Type B pancreatic cell (in vitro differentiated cells): ENCODE data around the gene UBE2G1. TPM values are rescaled to one million over a fixed set of nuclear protein-coding genes. Genes with fewer than 3 reads are reported as not detected.

Source experiments
- DNase-seq: peaks from one replicate; pipeline ENCODE4 v3.0.0; 2021; ENCODE audit warnings: mixed read lengths; ENCODE audit not compliant: unreplicated experiment; ENCODE audit errors: extremely low spot score
- H3K27ac Mint-ChIP-seq: 2 replicates; pipeline ENCODE4 v1.8.0; 2021; ENCODE audit warnings: mild to moderate bottlenecking, mixed read lengths
- H3K27me3 Mint-ChIP-seq: 2 replicates; pipeline ENCODE4 v1.8.0; 2021; ENCODE audit warnings: mixed read lengths
- H3K36me3 Mint-ChIP-seq: 2 replicates; pipeline ENCODE4 v1.8.0; 2021; ENCODE audit warnings: mixed read lengths
- H3K4me1 Mint-ChIP-seq: one replicate; pipeline ENCODE4 v1.8.0; 2021; ENCODE audit warnings: mixed read lengths; ENCODE audit not compliant: unreplicated experiment
- H3K4me3 Mint-ChIP-seq: 2 replicates; pipeline ENCODE4 v1.8.0; 2021; ENCODE audit warnings: mild to moderate bottlenecking, mixed read lengths
- H3K9me3 Mint-ChIP-seq: 2 replicates; pipeline ENCODE4 v1.8.0; 2021; ENCODE audit warnings: mixed read lengths
- CTCF ChIP-seq: fragments of 200-600 bp; sonication (generic); conservative IDR thresholded peaks from 2 replicates; pipeline ENCODE4 v1.5.0; 2021; ENCODE audit warnings: antibody characterized with exemption, mild to moderate bottlenecking
- total RNA-seq: library from RNA; stranded (reverse); gene quantifications from 2 replicates; pipeline ENCODE4 v1.2.1, GENCODE V29; 2021; ENCODE audit warnings: low replicate concordance

Gene UBE2G1
- total RNA-seq, 1 donor from 2014 or later = 77.7 TPM

GRCh38 chr17:4221899-4222659 lies 144.4 kb downstream of the UBE2G1 start:
- H3K4me1 Mint-ChIP-seq = peaks cover 8% of the 10 kb centered on the region
- H3K27ac Mint-ChIP-seq = no peak overlapping the region

GRCh38 chr17:4221163-4221562 lies 145.3 kb downstream of the UBE2G1 start:
- Mint-ChIP-seq H3K4me3 (no peak overlapping the region), H3K4me1 (peaks cover 8% of the 10 kb centered on the region), H3K27ac (no peak overlapping the region), H3K36me3 (peaks cover 10% of the 10 kb centered on the region), H3K27me3 (no peaks in the 10 kb centered on the region), H3K9me3 (no peaks in the 10 kb centered on the region)
- TF ChIP-seq CTCF = no peak
- no peak for DNase-seq

More at GRCh38 chr17:4221899-4222659, 144.4 kb downstream of the UBE2G1 start:
- peak; percentile 57 for DNase-seq
- no peaks in the 10 kb centered on the region for H3K9me3 Mint-ChIP-seq
- no peaks in the 10 kb centered on the region for H3K27me3 Mint-ChIP-seq
- H3K4me3 Mint-ChIP-seq = no peak overlapping the region
- H3K36me3 Mint-ChIP-seq = peaks cover 10% of the 10 kb centered on the region
- no peak for TF ChIP-seq CTCF

- Mint-ChIP-seq H3K36me3 (peaks cover 10% of the 10 kb centered on the region), H3K27ac (peak overlapping the region; percentile 12)
- DNase-seq = no peak
Observed at GRCh38 chr17:4220655-4221054, 145.8 kb downstream of the UBE2G1 start.

More at GRCh38 chr17:4220655-4221054, 145.8 kb downstream of the UBE2G1 start:
- H3K9me3 Mint-ChIP-seq = no peaks in the 10 kb centered on the region
- no peak for TF ChIP-seq CTCF
- peaks cover 8% of the 10 kb centered on the region for H3K4me1 Mint-ChIP-seq
- no peak overlapping the region for H3K4me3 Mint-ChIP-seq
- no peaks in the 10 kb centered on the region for H3K27me3 Mint-ChIP-seq

Other genes starting within 250 kb of the UBE2G1 start
- gene ZZEF1, start 223.6 kb downstream of the UBE2G1 start, total RNA-seq = 34.9 and 35.0 TPM in 2 replicates
- 12.3 and 15.0 TPM in 2 replicates for gene CYB5D2, start 223.5 kb downstream of the UBE2G1 start, total RNA-seq
- gene ANKFY1, start 102.7 kb downstream of the UBE2G1 start, total RNA-seq = 64.3 and 72.6 TPM in 2 replicates
- gene SPNS3, start 67.3 kb upstream of the UBE2G1 start, total RNA-seq = 0.31 and 0.34 TPM in 2 replicates
- gene SPNS2, start 132.2 kb upstream of the UBE2G1 start, total RNA-seq = 16.1 and 36.7 TPM in 2 replicates
- 63.7 and 66.0 TPM in 2 replicates for gene MYBBP1A, start 188.7 kb upstream of the UBE2G1 start, total RNA-seq
- 1.0 and 1.4 TPM in 2 replicates for gene GGT6, start 193.9 kb upstream of the UBE2G1 start, total RNA-seq
- gene SMTNL2, start 217.9 kb upstream of the UBE2G1 start, total RNA-seq = 19.4 and 25.5 TPM in 2 replicates